SH-SY5Y (cell line): ENCODE results near the gene ELK3.

Experiments
- GATA2 ChIP-seq: IDR thresholded peaks from 2 replicates; pipeline ENCODE4 v1.6.1; 2011; ENCODE audit warnings: mild to moderate bottlenecking, low read depth, low read length
- GATA3 ChIP-seq: IDR thresholded peaks from 2 replicates; pipeline ENCODE4 v1.6.1; 2011; ENCODE audit warnings: low read depth, mild to moderate bottlenecking, low read length, moderate library complexity

- no peak for TF ChIP-seq GATA3
- TF ChIP-seq GATA2: no peak
Observed at GRCh38 chr12:96305665-96306064, 111.5 kb downstream of the ELK3 start.
